ENCODE data around the gene TANC1.

Gene TANC1

GRCh38 chr2:159243529-159243928 lies 275.1 kb downstream of the TANC1 start:
- DNase-seq (ENCODE audit: extremely low read depth in 1 of 2, low read depth in 1 of 2) = no peak

GRCh38 chr2:159246325-159246988 lies 278.0 kb downstream of the TANC1 start:
- DNase-seq (ENCODE audit: extremely low read depth in 1 of 2, low read depth in 1 of 2) = no peak

GRCh38 chr2:159249990-159250715 lies 281.7 kb downstream of the TANC1 start:
- DNase-seq (ENCODE audit: extremely low read depth in 1 of 2, low read depth in 1 of 2) = no peak

- no peak for DNase-seq (ENCODE audit: extremely low read depth in 1 of 2, low read depth in 1 of 2)
These were observed 283.1 kb downstream of the TANC1 start for GRCh38 chr2:159251296-159252173.

- no peak for DNase-seq (ENCODE audit: extremely low read depth in 1 of 2, low read depth in 1 of 2)
These were observed 284.5 kb downstream of the TANC1 start for GRCh38 chr2:159252905-159253304.

- DNase-seq (ENCODE audit: extremely low read depth in 1 of 2, low read depth in 1 of 2) = no peak
These were observed 287.7 kb downstream of the TANC1 start for GRCh38 chr2:159256159-159256558.

GRCh38 chr2:159262226-159262625 lies 293.8 kb downstream of the TANC1 start:
- DNase-seq (ENCODE audit: extremely low read depth in 1 of 2, low read depth in 1 of 2) = no peak

- DNase-seq (ENCODE audit: extremely low read depth in 1 of 2, low read depth in 1 of 2) = no peak
These were observed 294.5 kb downstream of the TANC1 start for GRCh38 chr2:159262904-159263303.

GRCh38 chr2:159265171-159265576 lies 296.7 kb downstream of the TANC1 start:
- DNase-seq (ENCODE audit: extremely low read depth in 1 of 2, low read depth in 1 of 2) = no peak

- no peak for DNase-seq (ENCODE audit: extremely low read depth in 1 of 2, low read depth in 1 of 2)
These were observed 298.1 kb downstream of the TANC1 start for GRCh38 chr2:159266554-159266953.

- DNase-seq (ENCODE audit: extremely low read depth in 1 of 2, low read depth in 1 of 2) = no peak
These were observed 299.5 kb downstream of the TANC1 start for GRCh38 chr2:159267921-159268320.

- DNase-seq (ENCODE audit: extremely low read depth in 1 of 2, low read depth in 1 of 2) = no peak
These were observed 302.4 kb downstream of the TANC1 start for GRCh38 chr2:159270744-159271379.

- DNase-seq (ENCODE audit: extremely low read depth in 1 of 2, low read depth in 1 of 2) = no peak
These were observed 303.7 kb downstream of the TANC1 start for GRCh38 chr2:159272156-159272555.

- DNase-seq (ENCODE audit: extremely low read depth in 1 of 2, low read depth in 1 of 2) = no peak
These were observed 306.7 kb downstream of the TANC1 start for GRCh38 chr2:159275111-159275510.

- no peak for DNase-seq (ENCODE audit: extremely low read depth in 1 of 2, low read depth in 1 of 2)
These were observed 311.3 kb downstream of the TANC1 start for GRCh38 chr2:159279700-159280099.

- DNase-seq (ENCODE audit: extremely low read depth in 1 of 2, low read depth in 1 of 2) = no peak
These were observed 312.6 kb downstream of the TANC1 start for GRCh38 chr2:159281002-159281401.
